Measurements from ENCODE around the gene INPP5D. TPM values are rescaled to one million over a fixed set of nuclear protein-coding genes. Genes with fewer than 3 reads are reported as not detected.

INPP5D gene
- total RNA-seq, 4 donors from 2014 or later = 22.8 to 55.3 (median 42.1) TPM

GRCh38 chr2:233061591-233062450 is 1.7 kb downstream of the INPP5D start:
- no peaks in the 10 kb centered on the region for H3K36me3 ChIP-seq
- H3K4me3 ChIP-seq = peak overlapping the region; percentile 3 to 53 (median 30)
- TF ChIP-seq, protein P1, sequence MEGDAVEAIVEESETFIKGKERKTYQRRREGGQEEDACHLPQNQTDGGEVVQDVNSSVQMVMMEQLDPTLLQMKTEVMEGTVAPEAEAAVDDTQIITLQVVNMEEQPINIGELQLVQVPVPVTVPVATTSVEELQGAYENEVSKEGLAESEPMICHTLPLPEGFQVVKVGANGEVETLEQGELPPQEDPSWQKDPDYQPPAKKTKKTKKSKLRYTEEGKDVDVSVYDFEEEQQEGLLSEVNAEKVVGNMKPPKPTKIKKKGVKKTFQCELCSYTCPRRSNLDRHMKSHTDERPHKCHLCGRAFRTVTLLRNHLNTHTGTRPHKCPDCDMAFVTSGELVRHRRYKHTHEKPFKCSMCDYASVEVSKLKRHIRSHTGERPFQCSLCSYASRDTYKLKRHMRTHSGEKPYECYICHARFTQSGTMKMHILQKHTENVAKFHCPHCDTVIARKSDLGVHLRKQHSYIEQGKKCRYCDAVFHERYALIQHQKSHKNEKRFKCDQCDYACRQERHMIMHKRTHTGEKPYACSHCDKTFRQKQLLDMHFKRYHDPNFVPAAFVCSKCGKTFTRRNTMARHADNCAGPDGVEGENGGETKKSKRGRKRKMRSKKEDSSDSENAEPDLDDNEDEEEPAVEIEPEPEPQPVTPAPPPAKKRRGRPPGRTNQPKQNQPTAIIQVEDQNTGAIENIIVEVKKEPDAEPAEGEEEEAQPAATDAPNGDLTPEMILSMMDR (IDR thresholded peaks at IDR 0.05) = peak in 1 of 5 experiments; percentile 10
- TF ChIP-seq EP300 (IDR thresholded peaks at IDR 0.05) = no peak
- peaks cover 0 to 51% (median 17%) of the 10 kb centered on the region in 4 donors for H3K4me1 ChIP-seq
- no peaks in the 10 kb centered on the region for H3K27me3 ChIP-seq
- H3K27ac ChIP-seq = peak overlapping the region in 3 of 4 donors; percentile 77 to 84 (median 79)
- DNase-seq (ENCODE audit: low spot score in 2 of 2) = no peak
- H3K9me3 ChIP-seq = no peaks in the 10 kb centered on the region
- 39 to 44% methylated on average over 8 to 12 of the region's 12 CpGs for WGBS, 2 donors

GRCh38 chr2:233062451-233062850 is 2.3 kb downstream of the INPP5D start:
- TF ChIP-seq EP300 (IDR thresholded peaks at IDR 0.05) = no peak
- TF ChIP-seq POLR2A (IDR thresholded peaks at IDR 0.05) = no peak
- TF ChIP-seq, protein P1 (IDR thresholded peaks at IDR 0.05) = no peak
- 57 to 72% methylated on average over 4 of the region's 4 CpGs for WGBS, 2 donors
- Histone ChIP-seq H3K9me3 (no peaks in the 10 kb centered on the region), H3K36me3 (no peaks in the 10 kb centered on the region), H3K4me1 (peaks cover 0 to 51% (median 20%) of the 10 kb centered on the region in 4 donors), H3K27ac (peak overlapping the region in 3 of 4 donors; percentile 77 to 84 (median 79)), H3K4me3 (peak overlapping the region in 2 of 4 donors; percentile 51 to 53), H3K27me3 (no peaks in the 10 kb centered on the region)
- DNase-seq (ENCODE audit: low spot score in 2 of 2) = no peak

DNA sequence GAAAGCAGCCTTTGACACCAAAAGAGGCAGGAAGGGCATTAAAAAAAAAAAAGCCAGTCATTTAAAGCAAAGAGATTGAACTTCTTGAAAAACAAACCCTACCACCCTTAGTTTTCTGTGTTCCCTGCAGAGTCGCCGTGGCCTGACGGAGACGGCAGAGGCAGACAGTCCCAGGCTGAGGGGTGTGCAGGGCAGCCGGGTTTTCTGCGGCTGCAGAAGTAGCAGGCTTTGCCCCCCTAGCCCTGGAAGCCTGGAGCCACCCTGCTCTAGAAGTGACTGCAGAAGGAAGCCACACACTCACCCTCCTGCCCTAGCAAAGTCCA is 2.8 kb downstream of the INPP5D start:
- no peak for DNase-seq (ENCODE audit: low spot score in 2 of 2)
- TF ChIP-seq POLR2A (IDR thresholded peaks at IDR 0.05) = no peak
- TF ChIP-seq, protein P1 (IDR thresholded peaks at IDR 0.05) = no peak
- no peak for TF ChIP-seq EP300 (IDR thresholded peaks at IDR 0.05)
- WGBS, 2 donors = 73 to 87% methylated on average over 6 of the region's 6 CpGs
- Histone ChIP-seq H3K36me3 (no peaks in the 10 kb centered on the region), H3K4me1 (peaks cover 0 to 51% (median 20%) of the 10 kb centered on the region in 4 donors), H3K4me3 (peak overlapping the region in 2 of 4 donors; percentile 51 to 53), H3K27ac (peak overlapping the region in 3 of 4 donors; percentile 13 to 84 (median 77)), H3K27me3 (no peaks in the 10 kb centered on the region), H3K9me3 (no peaks in the 10 kb centered on the region)

- no peaks in the 10 kb centered on the region for H3K9me3 ChIP-seq
- WGBS, 2 donors = 74 to 85% methylated on average over 13 of the region's 13 CpGs
- H3K36me3 ChIP-seq = no peaks in the 10 kb centered on the region
- peaks cover 0 to 51% (median 20%) of the 10 kb centered on the region in 4 donors for H3K4me1 ChIP-seq
- H3K27me3 ChIP-seq = no peaks in the 10 kb centered on the region
- H3K4me3 ChIP-seq = peak overlapping the region in 2 of 4 donors; percentile 51 to 53
- DNase-seq (ENCODE audit: low spot score in 2 of 2) = no peak
- H3K27ac ChIP-seq = peak overlapping the region in 2 of 4 donors; percentile 77 to 84
- TF ChIP-seq POLR2A (IDR thresholded peaks at IDR 0.05) (no peak), EP300 (IDR thresholded peaks at IDR 0.05) (peak in 1 of 2 donors; percentile 9)
Observed at GRCh38 chr2:233063269-233063975, 3.3 kb downstream of the INPP5D start.

GRCh38 chr2:233063976-233064411 is 3.9 kb downstream of the INPP5D start:
- no peaks in the 10 kb centered on the region for H3K27me3 ChIP-seq
- TF ChIP-seq EP300 (IDR thresholded peaks at IDR 0.05) (no peak), POLR2A (IDR thresholded peaks at IDR 0.05) (no peak)
- TF ChIP-seq, protein P1 (IDR thresholded peaks at IDR 0.05) = no peak
- no peaks in the 10 kb centered on the region for H3K36me3 ChIP-seq
- peaks cover 0 to 52% (median 19%) of the 10 kb centered on the region in 4 donors for H3K4me1 ChIP-seq
- WGBS, 2 donors = 83 to 88% methylated on average over 5 to 9 of the region's 9 CpGs
- no peak for DNase-seq (ENCODE audit: low spot score in 2 of 2)
- H3K27ac ChIP-seq = peak overlapping the region in 1 of 4 donors; percentile 77
- H3K9me3 ChIP-seq = no peaks in the 10 kb centered on the region
- H3K4me3 ChIP-seq = peak overlapping the region in 1 of 4 donors; percentile 53
